ENCODE results near the gene MAN1A1.
"Not testable (repeated sequence)": the region's sequence is repeated elsewhere in the genome, so short reads cannot be mapped to it uniquely, and the experiment has no call there.

The MAN1A1 gene

DNA sequence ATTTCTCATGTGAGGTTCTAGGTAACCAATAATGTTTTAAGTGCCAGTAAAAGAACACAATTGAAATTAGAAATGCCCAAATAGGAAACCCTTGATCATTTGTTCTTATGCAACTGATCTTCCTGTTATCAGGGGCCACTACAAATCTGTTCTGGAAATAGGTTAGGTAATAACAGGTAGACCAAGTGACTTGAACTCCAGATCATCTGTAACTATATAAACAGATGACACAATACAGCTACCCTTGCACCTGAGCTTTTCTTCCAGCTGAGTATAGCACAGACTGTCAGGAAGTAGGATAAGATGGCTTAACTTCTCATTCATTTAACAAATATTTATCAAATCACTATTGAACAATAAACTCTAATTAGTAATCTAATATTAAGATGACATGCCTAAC is 52.5 kb downstream of the MAN1A1 start:
- DNase-seq = no peak

DNA sequence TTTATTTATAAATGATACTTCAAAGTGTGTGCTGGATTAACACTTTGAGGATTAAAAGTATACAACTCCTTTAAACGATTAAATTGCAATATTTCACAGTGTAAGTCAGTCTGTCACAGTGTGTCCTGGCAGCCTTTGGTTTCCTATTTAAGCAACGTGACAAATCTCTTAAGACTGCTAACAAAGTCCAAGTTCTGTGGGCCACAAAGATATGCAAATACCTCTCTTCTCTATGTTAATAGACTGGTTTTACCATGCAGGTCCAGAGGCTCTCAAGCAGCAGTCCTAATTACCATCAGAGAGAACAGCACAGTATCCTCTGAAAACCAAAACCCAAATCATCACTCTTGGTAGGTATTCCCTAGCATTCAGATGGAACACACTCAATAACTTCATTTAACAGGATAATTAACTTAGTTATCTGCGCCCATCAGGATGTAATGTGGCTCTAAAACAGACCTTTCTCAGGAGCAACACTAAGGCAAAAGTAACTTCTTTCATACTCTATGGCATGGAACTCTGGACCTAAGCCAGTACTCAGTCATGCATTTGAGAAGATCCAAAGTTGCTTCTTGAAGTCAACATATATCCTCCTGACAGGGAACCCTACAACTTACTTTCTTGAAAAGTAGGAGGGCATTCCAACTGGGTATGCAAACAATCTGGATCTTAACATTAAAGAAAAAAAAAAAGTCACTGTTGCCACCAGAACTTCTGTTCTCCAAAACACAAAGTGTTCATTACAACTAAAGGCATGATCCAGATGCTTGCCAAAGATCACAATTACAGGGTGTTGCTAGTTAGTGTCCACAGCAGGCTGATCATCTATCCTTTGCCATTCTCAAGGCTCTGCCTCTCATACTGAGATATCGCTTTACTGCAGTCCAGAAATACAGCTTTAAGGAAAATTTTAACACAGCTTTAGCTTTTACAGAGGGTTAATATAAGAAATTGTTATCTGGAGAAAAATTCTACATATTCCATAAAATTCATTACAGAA is 53.2 kb downstream of the MAN1A1 start:
- DNase-seq = no peak

DNA sequence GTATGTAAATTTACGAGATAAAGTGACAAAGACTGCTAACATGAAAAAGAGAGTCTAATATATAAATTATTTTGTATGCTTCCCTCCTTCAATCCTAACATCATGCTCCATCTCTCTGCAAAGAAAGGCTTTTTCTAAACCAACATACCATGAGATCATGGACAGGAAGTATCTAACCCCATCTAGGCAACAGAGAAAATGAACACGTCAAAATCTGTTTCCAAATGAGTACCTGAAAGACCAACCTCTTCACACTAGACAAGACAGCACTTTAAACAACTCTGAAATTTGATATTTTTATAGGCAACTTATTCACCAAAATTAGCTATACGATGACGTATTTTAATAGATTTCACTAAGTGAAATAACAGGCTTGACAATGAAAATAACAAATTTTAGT is 54.6 kb downstream of the MAN1A1 start:
- no peak for DNase-seq

DNA sequence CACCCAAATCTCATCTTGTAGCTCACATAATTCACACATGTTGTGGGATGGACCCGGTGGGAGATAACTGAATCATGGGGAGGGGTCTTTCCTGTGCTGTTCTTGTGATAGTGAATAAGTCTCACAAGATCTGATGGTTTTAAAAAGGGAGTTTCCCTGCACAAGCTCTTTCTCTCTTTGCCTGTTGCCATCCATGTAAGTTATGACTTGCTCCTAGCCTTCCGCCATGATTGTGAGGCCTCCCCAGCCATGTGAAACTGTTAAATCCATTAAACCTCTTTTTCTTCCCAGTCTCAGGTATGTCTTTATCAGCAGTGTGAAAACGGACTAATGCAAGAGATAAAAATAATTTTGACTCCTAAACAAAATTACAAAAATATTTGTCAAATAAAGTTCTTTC is 58.5 kb downstream of the MAN1A1 start:
- DNase-seq = not testable (repeated sequence)

DNA sequence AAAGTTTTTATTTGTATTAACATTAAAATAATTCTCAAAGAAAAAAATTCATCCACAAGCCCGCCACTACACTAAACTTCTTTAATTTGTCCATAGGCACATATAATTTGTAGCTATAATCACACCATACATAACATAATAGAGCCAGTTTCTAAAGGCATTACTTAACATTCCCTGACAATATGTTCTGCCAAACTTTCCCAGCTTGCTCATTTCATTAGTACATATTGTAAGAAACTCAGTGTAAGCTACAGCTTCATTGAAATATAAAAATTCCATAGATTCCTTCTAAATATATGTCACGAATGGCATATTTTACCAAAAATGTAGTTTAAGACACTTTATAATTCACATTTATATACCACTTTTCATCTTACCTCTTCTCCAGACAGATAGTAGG is 59.3 kb downstream of the MAN1A1 start:
- DNase-seq = no peak

DNA sequence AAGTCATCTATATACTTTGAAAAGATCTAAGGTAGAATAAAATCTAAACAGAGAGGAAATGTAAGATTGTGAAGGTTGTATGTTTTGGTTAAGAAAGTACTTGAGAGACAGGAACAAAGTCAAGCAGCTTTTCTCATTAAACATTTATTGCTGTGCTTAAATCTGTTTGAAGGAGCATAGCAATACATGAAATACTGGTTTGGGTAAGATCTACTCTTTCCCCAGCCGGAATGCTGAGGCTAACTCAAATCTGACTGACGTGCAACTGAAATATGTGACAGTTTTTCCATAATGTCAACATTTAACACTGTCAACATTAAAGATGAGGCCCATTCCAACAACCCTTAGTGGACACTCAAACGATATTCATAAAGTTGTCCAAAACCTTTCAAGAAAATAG is 59.9 kb downstream of the MAN1A1 start:
- DNase-seq = no peak

DNA sequence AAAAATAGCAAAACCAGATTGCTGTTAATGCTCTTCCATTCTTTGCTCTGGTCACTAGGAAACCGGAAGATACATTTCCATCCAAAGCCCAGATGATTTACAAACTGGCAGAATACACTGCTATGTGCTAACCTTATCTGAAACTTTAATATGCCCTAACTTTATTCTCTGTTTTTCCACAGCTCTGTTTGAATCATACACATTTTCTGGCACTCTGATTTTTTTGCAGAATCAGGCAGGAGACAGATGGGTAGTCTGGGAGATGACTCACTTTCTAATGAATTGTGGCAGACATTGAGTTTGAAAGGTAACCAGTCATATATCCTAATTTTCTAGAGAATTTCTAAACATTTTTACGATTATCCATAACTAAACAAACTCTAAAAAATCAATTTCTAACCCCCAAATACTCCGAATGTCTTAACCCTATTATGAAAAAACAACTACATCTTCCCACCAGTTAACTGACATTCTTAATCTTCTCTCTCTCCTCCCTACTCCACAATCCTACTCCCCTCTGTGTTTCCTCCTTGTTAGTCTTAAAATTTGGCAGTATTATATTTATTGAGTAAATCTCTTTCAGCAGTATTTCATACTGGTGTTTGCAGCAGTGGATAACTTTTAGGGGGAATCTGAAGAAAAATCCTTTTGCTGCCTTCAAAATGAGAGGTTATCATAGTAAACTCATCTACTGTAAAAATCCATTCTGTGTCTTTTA is 63.5 kb downstream of the MAN1A1 start:
- DNase-seq = no peak

DNA sequence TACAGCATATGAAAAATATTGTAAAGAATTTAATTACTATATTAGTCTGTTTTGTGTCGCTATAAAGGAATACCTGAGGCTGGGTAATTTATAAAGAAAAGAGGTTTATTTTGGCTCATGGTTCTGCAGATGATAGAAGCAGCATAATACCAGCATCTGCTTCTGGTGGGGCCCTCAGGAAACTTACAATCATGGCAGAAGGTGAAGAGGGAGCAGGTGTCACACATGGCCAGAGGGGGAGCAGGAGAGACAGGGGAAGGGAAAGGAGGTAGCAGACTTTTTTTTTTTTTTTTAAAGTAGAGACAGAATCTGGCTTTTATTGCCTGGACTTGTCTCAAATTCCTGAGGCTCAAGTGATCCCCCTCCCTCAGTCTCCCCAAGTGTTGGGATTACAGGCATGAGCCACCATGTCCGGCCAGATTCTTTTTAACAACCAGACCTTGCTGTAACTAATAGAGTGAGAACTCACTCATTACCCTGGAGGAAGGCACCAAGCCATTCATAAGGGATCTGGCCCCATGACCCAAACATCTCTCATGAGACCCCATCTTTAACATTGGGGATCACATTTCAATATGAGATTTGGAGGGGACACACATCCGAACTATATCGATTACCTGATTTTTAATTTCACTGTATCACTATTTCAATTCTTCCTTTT is 64.6 kb downstream of the MAN1A1 start:
- DNase-seq = no peak

DNA sequence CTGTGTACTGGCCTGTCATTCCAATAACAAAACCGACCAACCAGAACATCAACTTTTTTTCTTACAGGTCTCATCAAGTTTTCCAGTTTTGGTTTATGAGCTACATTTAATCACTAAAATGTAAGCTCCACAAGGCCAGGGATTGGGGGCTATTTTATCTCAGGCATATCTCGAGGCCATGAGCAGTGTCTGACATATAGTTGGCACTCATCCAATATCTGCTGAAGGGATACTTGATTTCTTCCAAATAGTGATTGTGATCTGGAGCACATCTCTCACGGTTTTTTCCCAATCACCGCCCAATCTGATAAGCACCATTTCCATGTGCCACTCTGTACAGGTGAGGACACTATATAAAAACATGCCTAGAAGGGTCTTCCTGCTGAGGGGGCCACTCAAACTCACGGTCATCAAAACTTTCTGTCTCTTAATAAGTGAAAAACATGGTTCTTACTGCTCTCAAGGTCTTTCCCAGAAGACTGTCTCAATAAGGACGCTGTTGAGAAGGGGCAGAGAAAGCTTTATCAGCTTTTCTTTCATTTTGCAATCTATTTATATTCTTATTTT is 65.5 kb downstream of the MAN1A1 start:
- no peak for DNase-seq

DNA sequence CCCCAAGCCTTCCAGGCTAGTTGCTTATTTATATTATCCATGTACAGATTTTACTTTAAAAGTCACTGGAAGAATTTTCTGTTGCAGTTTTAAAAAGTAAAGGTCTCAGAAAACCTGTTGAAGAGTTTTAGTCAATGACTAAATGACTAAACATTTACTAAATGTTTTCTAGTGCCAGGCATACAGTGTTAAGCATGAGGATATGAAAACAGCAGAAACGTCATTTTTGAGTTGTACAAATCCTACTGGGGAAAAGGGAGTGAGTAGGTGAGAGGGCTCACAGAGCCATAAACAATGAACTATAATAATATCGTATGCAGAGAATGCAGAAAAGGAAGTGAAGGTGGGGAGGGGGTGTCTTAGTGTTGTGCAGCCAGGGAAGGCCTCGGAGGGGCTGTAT is 66.3 kb downstream of the MAN1A1 start:
- DNase-seq = no peak

DNA sequence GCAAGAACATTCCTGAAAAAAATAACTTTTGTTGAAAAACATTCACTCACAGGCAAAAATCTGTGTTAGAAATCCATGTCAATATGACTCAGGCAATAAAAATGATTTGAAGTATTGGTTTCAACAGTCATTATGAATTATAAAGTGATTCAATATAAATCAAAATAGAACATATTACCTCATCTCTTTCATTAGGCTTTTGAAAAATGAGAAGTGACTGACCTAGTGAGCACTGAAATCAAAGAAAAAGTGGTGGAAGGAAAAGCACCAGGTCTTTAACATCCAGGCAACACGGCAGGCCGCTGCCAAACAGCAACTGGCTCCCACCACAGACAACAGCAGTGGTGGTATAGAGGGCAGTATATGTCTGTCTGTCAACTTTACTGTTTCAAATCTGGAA is 68.9 kb downstream of the MAN1A1 start:
- no peak for DNase-seq

DNA sequence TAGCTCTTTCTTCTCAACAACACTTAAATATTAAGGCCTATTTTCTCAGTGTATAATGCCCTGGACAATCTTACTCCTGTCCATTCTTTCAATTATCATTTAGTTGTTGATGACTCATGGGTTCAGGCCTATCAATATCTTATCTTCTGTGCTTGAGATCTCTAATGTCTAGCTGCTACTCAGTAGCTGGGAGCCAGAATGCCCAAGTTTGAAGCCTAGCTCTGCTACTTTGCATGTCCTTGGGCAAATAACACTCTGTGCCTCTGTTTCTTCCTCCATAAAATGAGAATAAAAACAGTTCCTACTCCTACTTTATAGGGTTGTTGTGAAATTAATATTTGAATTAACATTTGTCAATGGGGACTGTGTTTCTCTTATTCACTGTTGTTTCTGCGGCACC is 69.5 kb downstream of the MAN1A1 start:
- DNase-seq = no peak

DNA sequence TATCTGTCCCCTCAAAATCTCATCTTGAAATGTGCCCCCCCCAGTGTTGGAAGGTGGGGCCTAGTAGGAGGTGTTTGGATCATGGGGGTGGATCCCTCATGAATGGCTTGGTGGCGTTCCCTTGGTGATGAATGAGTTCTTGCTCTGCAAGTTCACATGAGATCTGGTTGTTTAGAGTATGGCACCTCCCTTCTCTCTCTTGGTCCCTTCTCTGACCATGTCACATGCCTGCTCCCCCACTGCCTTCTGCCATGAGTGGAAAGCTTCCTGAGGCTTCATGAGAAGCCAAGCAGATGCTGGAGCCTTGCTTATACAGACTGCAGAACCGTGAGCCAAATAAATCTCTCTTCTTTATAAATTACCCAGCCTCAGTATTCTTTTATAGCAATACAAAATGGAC is 70.9 kb downstream of the MAN1A1 start:
- no peak for DNase-seq

DNA sequence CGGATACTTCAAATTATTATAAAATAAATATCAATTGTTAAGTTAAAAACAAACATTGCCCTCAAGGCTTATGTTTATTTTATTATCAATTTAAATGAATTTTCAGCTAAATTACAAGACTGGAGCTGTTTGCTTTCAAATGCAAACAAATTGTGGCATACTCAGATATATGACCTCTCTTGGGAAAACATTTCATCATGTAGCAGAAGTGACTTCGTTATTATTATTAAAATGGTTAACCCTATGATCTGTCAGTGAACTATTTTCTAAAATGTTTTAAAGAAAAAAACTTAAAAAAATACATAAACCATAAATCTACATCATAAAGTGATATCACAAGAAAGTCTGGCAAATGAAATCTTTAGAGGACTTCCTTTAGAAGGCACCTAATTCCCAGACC is 72.5 kb downstream of the MAN1A1 start:
- DNase-seq = no peak

DNA sequence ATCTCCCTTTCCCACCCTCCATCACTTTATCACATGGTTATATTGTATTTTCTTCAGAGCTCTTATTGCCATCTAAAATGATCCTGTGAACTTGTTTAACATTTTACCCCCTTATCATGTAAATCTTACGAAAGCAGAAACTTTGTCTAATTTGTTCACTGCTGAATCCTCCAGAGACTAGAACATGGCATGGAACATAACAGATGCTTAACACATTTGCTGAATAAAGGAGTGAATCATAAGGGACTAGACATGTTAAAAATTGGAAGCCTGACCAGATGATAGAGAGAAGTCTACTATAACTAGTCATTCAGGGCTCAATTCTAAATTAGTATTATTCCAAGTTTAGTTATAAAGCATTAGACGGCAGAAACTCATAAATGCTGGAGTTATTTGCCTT is 73.3 kb downstream of the MAN1A1 start:
- DNase-seq = no peak

DNA sequence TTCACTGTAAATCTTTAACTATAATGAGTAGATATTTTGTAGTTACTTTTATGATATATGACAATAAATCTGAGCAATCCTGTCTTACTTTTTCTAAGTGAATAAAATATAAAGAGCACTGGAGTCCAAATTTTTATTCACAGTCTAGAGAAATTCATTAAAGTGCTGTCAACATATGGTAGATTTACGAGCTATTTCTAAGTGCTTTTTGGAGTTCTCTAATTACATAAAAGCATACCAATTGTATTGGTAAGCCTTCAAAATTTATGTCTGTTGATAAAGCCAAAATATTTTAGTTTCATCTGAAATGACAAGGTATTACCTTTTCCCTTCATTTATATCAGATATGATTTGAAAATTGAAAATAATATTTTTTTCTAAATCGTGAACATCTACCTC is 75.4 kb downstream of the MAN1A1 start:
- DNase-seq = no peak

DNA sequence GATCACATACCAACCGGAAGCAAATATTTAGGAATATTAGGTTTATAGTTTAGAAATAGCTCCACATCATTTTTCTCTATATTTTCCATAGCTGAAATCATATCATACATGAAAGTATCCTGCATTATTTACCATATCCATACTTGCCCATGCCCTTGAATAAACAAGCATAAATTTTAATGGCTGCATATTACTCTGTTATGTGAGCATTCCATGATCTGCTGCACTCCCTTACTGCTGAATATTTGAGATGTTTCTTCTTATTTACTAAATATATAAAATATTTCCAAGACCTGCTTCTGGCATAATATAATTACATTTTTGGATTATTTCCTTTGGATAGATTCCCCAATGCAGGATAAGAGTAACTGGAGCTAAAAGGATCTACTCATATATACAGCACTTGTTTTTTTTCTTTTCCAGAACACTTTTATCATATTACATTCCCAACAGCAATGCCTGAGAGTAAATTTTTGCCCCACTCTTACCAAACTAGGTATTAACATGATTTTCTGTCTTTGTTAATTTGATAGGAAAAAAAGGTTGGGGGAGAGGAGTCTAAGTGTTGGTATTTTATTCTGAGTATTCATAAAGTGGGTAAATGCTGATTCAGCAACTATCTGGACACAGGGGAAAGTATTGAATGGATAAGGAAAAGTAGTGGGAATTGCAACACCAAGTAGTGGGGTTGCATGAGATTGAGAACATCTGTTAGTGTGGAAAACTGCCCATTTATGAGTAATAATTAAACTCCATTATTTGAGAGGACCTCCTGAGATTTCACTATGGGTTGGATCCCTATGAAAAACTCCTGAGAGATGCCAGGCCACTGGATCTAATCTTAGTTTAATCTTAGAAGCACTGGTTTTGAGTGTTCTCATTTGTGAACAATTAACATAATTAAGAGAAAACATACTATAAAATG is 76.0 kb downstream of the MAN1A1 start:
- DNase-seq = no peak

DNA sequence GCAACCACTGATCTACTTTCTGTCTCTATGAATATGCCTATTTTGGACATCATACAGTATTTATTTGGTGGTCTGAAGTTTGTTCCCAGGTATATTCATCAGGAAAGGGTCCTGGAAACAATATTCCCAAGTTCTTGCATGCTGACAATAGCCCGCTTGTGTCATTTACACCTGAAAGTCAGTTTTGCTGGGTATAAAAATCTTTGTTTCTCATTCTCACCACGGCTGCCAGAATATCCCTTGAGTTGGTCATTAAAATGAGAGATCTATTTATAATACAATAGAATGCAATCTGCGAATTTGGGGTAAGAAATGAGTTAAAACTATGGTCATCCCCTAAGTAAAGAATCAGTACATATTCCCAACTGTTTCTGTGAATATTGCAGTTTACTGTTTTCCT is 79.0 kb downstream of the MAN1A1 start:
- no peak for DNase-seq

DNA sequence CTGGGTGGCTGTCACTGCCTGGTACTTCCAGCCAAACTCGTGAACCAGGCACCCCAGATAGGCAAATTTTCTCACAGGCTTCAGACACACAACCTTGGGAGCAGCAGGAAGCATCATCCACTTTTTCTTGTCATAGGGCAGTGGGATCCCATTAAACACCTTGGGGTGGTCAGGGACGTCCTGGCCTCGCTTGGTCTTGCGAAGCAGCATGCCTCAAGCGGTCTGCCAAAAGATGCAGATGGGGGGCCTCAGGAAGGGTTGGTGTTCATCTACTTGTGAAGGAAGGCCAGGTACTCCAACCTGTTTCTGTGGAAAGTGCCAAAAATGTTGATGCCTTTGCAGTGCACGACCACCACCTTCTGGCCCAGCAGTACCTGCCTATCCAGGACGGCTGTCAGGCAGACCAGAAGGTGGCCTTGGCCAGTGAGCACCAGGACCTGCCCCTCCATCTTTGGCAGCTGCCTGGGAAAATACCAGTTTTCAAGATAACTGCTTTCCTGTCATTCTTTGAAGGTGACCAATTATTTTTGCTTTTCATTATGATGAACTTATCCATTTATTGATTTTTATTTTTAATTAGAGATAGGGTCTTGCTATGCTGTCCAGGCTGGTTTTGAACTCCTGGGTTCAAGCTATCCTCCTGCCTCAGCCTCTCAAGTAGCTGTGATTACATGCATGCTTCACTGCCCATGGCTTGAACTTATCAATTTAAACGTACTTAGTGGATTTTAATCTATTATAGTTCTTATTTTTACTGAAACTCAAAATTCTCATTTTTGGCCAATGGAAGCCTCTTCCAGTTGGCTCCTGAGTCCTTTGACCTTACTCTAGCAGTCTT is 80.1 kb downstream of the MAN1A1 start:
- no peak for DNase-seq

DNA sequence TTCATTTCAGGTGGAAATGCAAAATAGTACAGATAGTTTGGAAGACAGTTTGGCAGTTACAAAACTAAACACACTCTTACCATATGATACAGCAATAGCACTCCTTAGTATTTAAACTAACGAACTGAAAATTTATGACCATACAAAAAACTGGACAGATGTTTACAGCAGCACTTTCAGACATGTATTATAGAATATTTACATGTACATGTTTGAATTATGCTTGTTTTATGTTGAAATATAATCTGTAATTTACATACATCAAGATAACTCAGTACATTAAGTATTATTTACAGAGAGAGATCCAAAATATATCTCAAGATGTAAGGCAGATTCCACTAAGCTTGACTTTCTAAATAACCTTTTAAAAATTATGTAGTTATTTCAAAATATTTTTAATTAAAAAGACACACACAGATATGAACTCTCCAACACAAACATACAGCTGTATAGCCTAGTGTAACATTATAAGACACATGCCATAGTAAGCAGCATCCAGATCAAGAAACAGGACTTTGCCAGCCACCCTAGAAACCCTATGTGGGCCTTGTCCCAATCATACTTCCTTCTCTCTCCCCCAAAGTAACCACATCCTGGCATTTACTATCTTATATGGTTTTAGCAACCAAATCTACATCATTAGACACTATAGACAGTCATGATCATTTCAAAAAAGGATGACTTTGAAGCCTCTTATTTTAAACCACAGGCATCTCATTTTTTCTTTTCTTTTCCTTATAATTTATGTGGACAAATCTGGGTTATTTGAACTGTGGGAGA is 82.2 kb downstream of the MAN1A1 start:
- DNase-seq = no peak

Measured in T1000 (cell line).